Vagina (tissue), 2 donors: ENCODE data around the gene PUSL1. TPM values are rescaled to one million over a fixed set of nuclear protein-coding genes. Genes with fewer than 3 reads are reported as not detected.
A peak's percentile ranks its signal among the peaks of the same experiment; 100 is the strongest.

Experiments used
- DNase-seq, 2 donors: peaks; one replicate each; pipeline ENCODE4 v3.0.0-alpha.2; 2017; ENCODE audit errors: extremely low spot score in 2 of 2
- H3K27ac ChIP-seq: fragments of 200-600 bp; sonication (generic); one replicate; pipeline ENCODE4 v1.5.1; 2019
- H3K27me3 ChIP-seq: fragments of 200-600 bp; sonication (generic); one replicate; pipeline ENCODE4 v1.5.1; 2019
- H3K36me3 ChIP-seq, 2 donors: fragments of 200-600 bp; sonication (generic); one replicate each; pipeline ENCODE4 v1.5.1; 2017 to 2019
- H3K4me1 ChIP-seq: fragments of 200-600 bp; sonication (generic); one replicate; pipeline ENCODE4 v1.5.1; 2019
- H3K4me3 ChIP-seq, 2 donors: fragments of 200-600 bp; sonication (generic); 1 replicate in 1 of 2; 2 replicates in 1 of 2; pipeline ENCODE4 v1.5.1; 2016 to 2019
- H3K9me3 ChIP-seq: fragments of 200-600 bp; sonication (generic); one replicate; pipeline ENCODE4 v1.5.1; 2019
- CTCF ChIP-seq, 3 experiments: fragments of 450-650 bp in 2 of 3; fragments of 200-600 bp in 1 of 3; sonication (generic) in 1 of 3; IDR thresholded peaks; one replicate each; pipeline ENCODE4 v1.5.1; 2017 to 2019; ENCODE audit warnings: antibody characterized with exemption in 3 of 3, mild to moderate bottlenecking in 2 of 3, moderate library complexity in 2 of 3
- POLR2A ChIP-seq, 2 donors: fragments of 450-650 bp; IDR thresholded peaks; one replicate each; pipeline ENCODE4 v1.6.1; 2017; ENCODE audit warnings: antibody characterized with exemption in 2 of 2, mild to moderate bottlenecking in 2 of 2, moderate library complexity in 2 of 2
- POLR2AphosphoS5 ChIP-seq, 2 donors: sonication (generic); formaldehyde crosslinking; IDR thresholded peaks; one replicate each; pipeline ENCODE4 v1.9.0; 2017; ENCODE audit warnings: antibody characterized with exemption in 2 of 2, mild to moderate bottlenecking in 2 of 2, low read depth in 1 of 2; ENCODE audit not compliant: insufficient read depth in 1 of 2
- intact Hi-C: fragments of 100-400 bp; cut with DNase I; formaldehyde crosslinking; loops from one replicate; pipeline ENCODE4 v1.15.1; 2023
- total RNA-seq: library from RNA; depleted of rRNA; stranded (reverse); fragments of >200 nt; gene quantifications from one replicate; pipeline ENCODE4 v1.2.3, GENCODE V29; 2016

Gene PUSL1
- total RNA-seq, 1 donor from 2014 or later, result 31.2 TPM

- Histone ChIP-seq H3K36me3 (peaks cover 0 to 42% of the 10 kb centered on the region in 2 donors), H3K27me3 (no peaks in the 10 kb centered on the region), H3K9me3 (no peaks in the 10 kb centered on the region), H3K27ac (no peak overlapping the region), H3K4me1 (peaks cover 25% of the 10 kb centered on the region), H3K4me3 (no peak overlapping the region)
- intact Hi-C loops, result no loop called here
- no peak for TF ChIP-seq POLR2A (IDR thresholded peaks at IDR 0.05)
- no peak for TF ChIP-seq CTCF (IDR thresholded peaks at IDR 0.05)
- TF ChIP-seq POLR2AphosphoS5 (IDR thresholded peaks at IDR 0.05; ENCODE audit: insufficient read depth in 1 of 2, low read depth in 1 of 2), result peak in 1 of 2 donors; percentile 12
- no peak for DNase-seq
These were observed 4.3 kb downstream of the PUSL1 start for GRCh38 chr1:1312450-1313314.

GRCh38 chr1:1313500-1314236 is 5.3 kb downstream of the PUSL1 start:
- no peak for DNase-seq
- TF ChIP-seq POLR2AphosphoS5 (IDR thresholded peaks at IDR 0.05; ENCODE audit: insufficient read depth in 1 of 2, low read depth in 1 of 2), result no peak
- no peak for TF ChIP-seq POLR2A (IDR thresholded peaks at IDR 0.05)
- TF ChIP-seq CTCF (IDR thresholded peaks at IDR 0.05), result no peak
- intact Hi-C loops, result no loop called here
- H3K36me3 ChIP-seq, result peaks cover 0 to 42% of the 10 kb centered on the region in 2 donors
- H3K27ac ChIP-seq, result no peak overlapping the region
- no peaks in the 10 kb centered on the region for H3K27me3 ChIP-seq
- H3K9me3 ChIP-seq, result no peaks in the 10 kb centered on the region
- peaks cover 31% of the 10 kb centered on the region for H3K4me1 ChIP-seq
- H3K4me3 ChIP-seq, result no peak overlapping the region

GRCh38 chr1:1314237-1314586 is 5.8 kb downstream of the PUSL1 start:
- no peaks in the 10 kb centered on the region for H3K27me3 ChIP-seq
- intact Hi-C loops, result no loop called here
- no peak for TF ChIP-seq CTCF (IDR thresholded peaks at IDR 0.05)
- TF ChIP-seq POLR2A (IDR thresholded peaks at IDR 0.05), result no peak
- TF ChIP-seq POLR2AphosphoS5 (IDR thresholded peaks at IDR 0.05; ENCODE audit: insufficient read depth in 1 of 2, low read depth in 1 of 2), result no peak
- H3K4me3 ChIP-seq, result no peak overlapping the region
- H3K27ac ChIP-seq, result no peak overlapping the region
- DNase-seq, result no peak
- H3K4me1 ChIP-seq, result peaks cover 30% of the 10 kb centered on the region
- peaks cover 0 to 42% of the 10 kb centered on the region in 2 donors for H3K36me3 ChIP-seq
- no peaks in the 10 kb centered on the region for H3K9me3 ChIP-seq

- Histone ChIP-seq H3K4me3 (no peak overlapping the region), H3K27ac (no peak overlapping the region), H3K4me1 (peaks cover 26% of the 10 kb centered on the region), H3K9me3 (no peaks in the 10 kb centered on the region), H3K36me3 (peaks cover 0 to 48% of the 10 kb centered on the region in 2 donors), H3K27me3 (no peaks in the 10 kb centered on the region)
- TF ChIP-seq POLR2AphosphoS5 (IDR thresholded peaks at IDR 0.05; ENCODE audit: insufficient read depth in 1 of 2, low read depth in 1 of 2) (no peak), CTCF (IDR thresholded peaks at IDR 0.05) (no peak), POLR2A (IDR thresholded peaks at IDR 0.05) (no peak)
- intact Hi-C loops, result no loop called here
- no peak for DNase-seq
These were observed 6.4 kb downstream of the PUSL1 start for GRCh38 chr1:1314678-1315335.
